ENCODE measurements around the gene PLCB1. TPM values are rescaled to one million over a fixed set of nuclear protein-coding genes. Genes with fewer than 3 reads are reported as not detected.

PLCB1 gene
- total RNA-seq, 1 donor from 2014 or later: 16.2 TPM

GRCh38 chr20:8504030-8504429 lies 372.0 kb downstream of the PLCB1 start:
- Mint-ChIP-seq H3K9me3 (ENCODE audit: low read depth) (no peaks in the 10 kb centered on the region), H3K27me3 (no peaks in the 10 kb centered on the region), H3K4me1 (ENCODE audit: low read depth) (no peaks in the 10 kb centered on the region), H3K4me3 (ENCODE audit: low read depth) (no peak overlapping the region), H3K36me3 (ENCODE audit: insufficient read depth) (no peaks in the 10 kb centered on the region), H3K27ac (no peak overlapping the region)
- DNase-seq (ENCODE audit: low spot score, unreplicated experiment): no peak
- no peak for TF ChIP-seq CTCF (IDR thresholded peaks at IDR 0.05; ENCODE audit: unreplicated experiment)

DNA sequence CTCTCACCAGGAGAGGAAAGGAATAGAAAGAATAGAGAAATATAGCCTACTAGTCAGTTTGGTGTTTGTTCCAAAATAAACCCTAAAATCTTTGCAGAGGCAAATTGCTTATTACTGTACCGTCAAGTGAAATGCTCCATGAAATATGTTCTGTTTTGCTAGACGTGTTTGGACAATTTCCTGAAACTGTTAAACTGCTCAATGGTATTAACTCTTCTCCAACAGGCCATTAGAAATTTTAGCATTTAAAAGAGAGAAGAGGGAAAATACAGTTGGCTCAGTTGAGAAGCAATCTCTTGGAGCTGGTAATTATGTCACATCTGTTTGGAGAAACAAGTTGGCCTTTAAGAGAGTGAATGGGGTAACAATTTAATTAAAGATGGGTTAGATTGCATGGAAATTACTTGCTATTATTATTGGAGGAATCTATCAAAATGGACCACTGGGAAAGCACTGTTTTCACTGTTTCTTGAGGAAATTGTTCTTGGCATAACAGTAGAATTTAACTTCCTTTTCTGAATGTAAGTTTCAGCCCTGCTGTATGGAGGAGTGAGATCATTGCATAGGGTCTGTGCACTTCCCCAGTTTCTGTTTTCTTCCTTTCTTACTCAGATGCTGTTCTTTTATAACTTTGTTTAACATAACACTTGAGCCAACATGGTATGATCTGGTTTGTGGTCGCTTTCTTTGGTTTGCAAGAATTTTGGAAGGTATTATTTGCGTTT lies 373.6 kb downstream of the PLCB1 start:
- no peak for TF ChIP-seq CTCF (IDR thresholded peaks at IDR 0.05; ENCODE audit: unreplicated experiment)
- no peaks in the 10 kb centered on the region for H3K9me3 Mint-ChIP-seq (ENCODE audit: low read depth)
- no peaks in the 10 kb centered on the region for H3K27me3 Mint-ChIP-seq
- H3K4me1 Mint-ChIP-seq (ENCODE audit: low read depth): no peaks in the 10 kb centered on the region
- H3K36me3 Mint-ChIP-seq (ENCODE audit: insufficient read depth): no peaks in the 10 kb centered on the region
- no peak overlapping the region for H3K4me3 Mint-ChIP-seq (ENCODE audit: low read depth)
- DNase-seq (ENCODE audit: low spot score, unreplicated experiment): no peak
- H3K27ac Mint-ChIP-seq: no peak overlapping the region

DNA sequence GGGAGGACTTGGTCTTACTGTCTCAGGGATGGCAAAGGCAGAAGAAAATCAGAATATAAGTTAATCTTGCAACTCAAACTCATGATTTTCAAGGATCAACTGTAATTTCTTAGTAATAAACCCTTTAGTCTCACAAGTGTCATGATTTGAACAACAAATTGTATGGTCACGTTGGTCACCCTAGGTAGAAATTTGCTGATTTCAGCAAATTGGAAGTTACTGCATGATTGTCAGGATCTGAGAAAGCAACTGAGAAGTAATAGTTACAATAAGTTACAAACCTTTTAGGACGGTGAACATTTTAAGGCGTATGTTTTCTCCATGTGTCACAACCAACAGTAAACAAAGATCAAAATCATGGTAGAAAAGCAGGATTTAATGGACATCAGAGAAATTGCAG lies 375.2 kb downstream of the PLCB1 start:
- DNase-seq (ENCODE audit: low spot score, unreplicated experiment): no peak
- TF ChIP-seq CTCF (IDR thresholded peaks at IDR 0.05; ENCODE audit: unreplicated experiment): no peak
- no peaks in the 10 kb centered on the region for H3K36me3 Mint-ChIP-seq (ENCODE audit: insufficient read depth)
- H3K27me3 Mint-ChIP-seq: no peaks in the 10 kb centered on the region
- no peaks in the 10 kb centered on the region for H3K4me1 Mint-ChIP-seq (ENCODE audit: low read depth)
- H3K4me3 Mint-ChIP-seq (ENCODE audit: low read depth): no peak overlapping the region
- H3K9me3 Mint-ChIP-seq (ENCODE audit: low read depth): no peaks in the 10 kb centered on the region
- no peak overlapping the region for H3K27ac Mint-ChIP-seq

DNA sequence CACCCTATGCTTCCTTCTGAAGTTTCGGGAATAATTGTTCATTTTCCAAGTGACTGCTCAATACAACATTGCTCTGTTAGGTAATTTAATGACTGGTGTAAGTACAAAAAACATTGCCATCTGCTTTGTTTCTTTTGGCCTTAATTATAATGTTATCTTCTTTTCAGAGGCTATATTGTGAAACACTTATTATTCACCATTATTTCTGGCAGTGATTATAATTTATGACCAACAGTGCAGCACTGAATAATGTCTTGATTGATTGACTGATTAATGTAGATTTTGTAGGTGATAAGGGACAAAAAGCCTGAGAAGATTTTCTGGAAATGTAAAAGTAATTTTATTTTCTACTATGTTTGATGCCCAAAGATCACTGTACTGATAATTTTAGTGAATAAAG lies 377.7 kb downstream of the PLCB1 start:
- Mint-ChIP-seq H3K27ac (no peak overlapping the region), H3K4me1 (ENCODE audit: low read depth) (no peaks in the 10 kb centered on the region), H3K36me3 (ENCODE audit: insufficient read depth) (no peaks in the 10 kb centered on the region), H3K4me3 (ENCODE audit: low read depth) (no peak overlapping the region), H3K27me3 (no peaks in the 10 kb centered on the region), H3K9me3 (ENCODE audit: low read depth) (no peaks in the 10 kb centered on the region)
- no peak for DNase-seq (ENCODE audit: low spot score, unreplicated experiment)
- TF ChIP-seq CTCF (IDR thresholded peaks at IDR 0.05; ENCODE audit: unreplicated experiment): no peak

- Mint-ChIP-seq H3K9me3 (ENCODE audit: low read depth) (peaks cover 3% of the 10 kb centered on the region), H3K4me1 (ENCODE audit: low read depth) (no peaks in the 10 kb centered on the region), H3K27ac (no peak overlapping the region), H3K4me3 (ENCODE audit: low read depth) (no peak overlapping the region), H3K36me3 (ENCODE audit: insufficient read depth) (no peaks in the 10 kb centered on the region), H3K27me3 (no peaks in the 10 kb centered on the region)
- no peak for TF ChIP-seq CTCF (IDR thresholded peaks at IDR 0.05; ENCODE audit: unreplicated experiment)
- no peak for DNase-seq (ENCODE audit: low spot score, unreplicated experiment)
These were observed 378.7 kb downstream of the PLCB1 start for GRCh38 chr20:8510808-8511207.

Measured in progenitor cell of endocrine pancreas (in vitro differentiated cells).